PFSK-1 (cell line): ENCODE results near the gene MEGF6.

Source experiments
- FOXP2 ChIP-seq: optimal IDR thresholded peaks from 2 replicates; pipeline ENCODE3; 2011; ENCODE audit warnings: borderline replicate concordance, control low read depth, inconsistent platforms; ENCODE audit not compliant: insufficient read depth; ENCODE audit errors: extremely low read length, extremely low read depth
- POLR2AphosphoS5 ChIP-seq: IDR thresholded peaks from 2 replicates; pipeline ENCODE4 v1.6.1; 2012; ENCODE audit warnings: low read depth, mild to moderate bottlenecking, control low read depth, low read length, moderate library complexity
- REST ChIP-seq, 2 experiments: IDR thresholded peaks; 2 replicates each; pipeline versions ENCODE4 v1.6.1 to v1.8.0; 2011 to 2012; ENCODE audit warnings: low read depth in 2 of 2, low read length in 2 of 2, control low read depth in 1 of 2, inconsistent platforms in 1 of 2, mild to moderate bottlenecking in 1 of 2, moderate library complexity in 1 of 2; ENCODE audit not compliant: insufficient read depth in 1 of 2
- SIN3A ChIP-seq: IDR thresholded peaks from 2 replicates; pipeline ENCODE4 v1.6.1; 2012; ENCODE audit warnings: mild to moderate bottlenecking, low read length, moderate library complexity, borderline replicate concordance; ENCODE audit not compliant: insufficient read depth
- TAF1 ChIP-seq: IDR thresholded peaks from 2 replicates; pipeline ENCODE4 v1.6.1; 2012; ENCODE audit warnings: low read length, control low read depth, borderline replicate concordance; ENCODE audit not compliant: insufficient read depth

MEGF6 gene

GRCh38 chr1:3593334-3593733, 18.0 kb downstream of the MEGF6 start:
- no peak for TF ChIP-seq REST (IDR thresholded peaks at IDR 0.05; ENCODE audit: insufficient read depth in 1 of 2, low read depth in 2 of 2, low read length in 2 of 2)
- TF ChIP-seq POLR2AphosphoS5, result no peak
- TF ChIP-seq SIN3A, result no peak
- TF ChIP-seq TAF1, result no peak
- TF ChIP-seq FOXP2, result no peak

GRCh38 chr1:3590951-3591865, 20.1 kb downstream of the MEGF6 start:
- no peak for TF ChIP-seq POLR2AphosphoS5
- no peak for TF ChIP-seq FOXP2
- TF ChIP-seq SIN3A, result no peak
- TF ChIP-seq TAF1, result no peak
- TF ChIP-seq REST (IDR thresholded peaks at IDR 0.05; ENCODE audit: insufficient read depth in 1 of 2, low read depth in 2 of 2, low read length in 2 of 2), result no peak

GRCh38 chr1:3590139-3590763, 21.1 kb downstream of the MEGF6 start:
- TF ChIP-seq REST (IDR thresholded peaks at IDR 0.05; ENCODE audit: insufficient read depth in 1 of 2, low read depth in 2 of 2, low read length in 2 of 2) (no peak), POLR2AphosphoS5 (no peak), SIN3A (no peak), FOXP2 (no peak), TAF1 (no peak)

GRCh38 chr1:3588395-3588794, 22.9 kb downstream of the MEGF6 start:
- TF ChIP-seq SIN3A, result no peak
- TF ChIP-seq REST (IDR thresholded peaks at IDR 0.05; ENCODE audit: insufficient read depth in 1 of 2, low read depth in 2 of 2, low read length in 2 of 2), result no peak
- no peak for TF ChIP-seq TAF1
- no peak for TF ChIP-seq POLR2AphosphoS5
- no peak for TF ChIP-seq FOXP2
